Sigmoid colon (tissue), 7 donors: ENCODE measurements around the gene SUSD3. TPM values are rescaled to one million over a fixed set of nuclear protein-coding genes. Genes with fewer than 3 reads are reported as not detected.
A peak's percentile ranks its signal among the peaks of the same experiment; 100 is the strongest.

Source experiments
- DNase-seq: peaks from one replicate; pipeline ENCODE4 v3.0.0-alpha.2; 2019
- H3K27ac ChIP-seq, 4 donors: fragments of 200-600 bp; sonication (generic); one replicate each; pipeline ENCODE4 v1.5.1; 2016 to 2019; ENCODE audit warnings: mild to moderate bottlenecking in 1 of 4
- H3K27me3 ChIP-seq, 3 donors: fragments of 200-600 bp; sonication (generic); one replicate each; pipeline ENCODE4 v1.5.1; 2019; ENCODE audit warnings: mild to moderate bottlenecking in 1 of 3
- H3K36me3 ChIP-seq, 4 donors: fragments of 200-600 bp; sonication (generic); one replicate each; pipeline ENCODE4 v1.5.1; 2016 to 2019
- H3K4me1 ChIP-seq, 4 donors: fragments of 200-600 bp; sonication (generic); one replicate each; pipeline ENCODE4 v1.5.1; 2017 to 2019
- H3K4me3 ChIP-seq, 4 donors: fragments of 200-600 bp; sonication (generic); one replicate each; pipeline ENCODE4 v1.5.1; 2017 to 2019; ENCODE audit warnings: mild to moderate bottlenecking in 2 of 4, moderate library complexity in 1 of 4
- H3K9me3 ChIP-seq, 4 donors: fragments of 200-600 bp in 3 of 4; sonication (generic) in 3 of 4; one replicate each; pipeline versions ENCODE4 v1.5.1 to v1.6.1; 2013 to 2019
- EP300 ChIP-seq, 4 donors: sonication (generic); formaldehyde crosslinking; IDR thresholded peaks; one replicate each; pipeline ENCODE4 v1.6.1; 2017; ENCODE audit warnings: antibody characterized with exemption in 4 of 4
- POLR2A ChIP-seq, 2 donors: fragments of 450-650 bp; IDR thresholded peaks; one replicate each; pipeline ENCODE4 v1.6.1; 2016; ENCODE audit warnings: antibody characterized with exemption in 2 of 2, mild to moderate bottlenecking in 2 of 2, moderate library complexity in 2 of 2
- POLR2AphosphoS5 ChIP-seq, 4 donors: sonication (generic); formaldehyde crosslinking; IDR thresholded peaks; one replicate each; pipeline ENCODE4 v1.6.1; 2017; ENCODE audit warnings: antibody characterized with exemption in 4 of 4
- WGBS, 2 donors: extraction: QIAGEN DNeasy Blood & Tissue Kit; methylation state at CpG; one replicate each; pipeline ENCODE4 v1.1.7; 2013; 5-methylcytosine and 5-hydroxymethylcytosine counted together
- intact Hi-C: fragments of 100-400 bp; cut with DNase I; formaldehyde crosslinking; loops from one replicate; pipeline ENCODE4 v1.15.1; 2023
- polyA plus RNA-seq, 3 donors: library from polyadenylated mRNA; stranded (reverse); fragments of 200-250 nt; gene quantifications; one replicate each; pipeline ENCODE4 v1.2.3, GENCODE V29; 2013
- total RNA-seq, 4 donors: library from RNA; depleted of rRNA; stranded (reverse); fragments of >200 nt; gene quantifications; one replicate each; pipeline ENCODE4 v1.1.0, GENCODE V29; 2016
- TF ChIP-seq, protein P1 (sequence below), 4 experiments: fragments of 450-650 bp in 3 of 4; fragments of 200-600 bp in 1 of 4; IDR thresholded peaks; one replicate each; pipeline ENCODE4 v1.5.1; 2016 to 2019; ENCODE audit warnings: antibody characterized with exemption in 4 of 4, mild to moderate bottlenecking in 3 of 4, moderate library complexity in 2 of 4
- donor health status: healthy with polysubstance abuse.
- donor health status: Bipolar disorder and iron deficiency.
- donor health status: healthy.

Gene SUSD3
- total and polyA plus RNA-seq, 7 donors = 0.92 to 15.2 (median 4.7) TPM; not detected in 1

- TF ChIP-seq EP300 (IDR thresholded peaks at IDR 0.05) (no peak), POLR2A (IDR thresholded peaks at IDR 0.05) (no peak)
- TF ChIP-seq, protein P1, sequence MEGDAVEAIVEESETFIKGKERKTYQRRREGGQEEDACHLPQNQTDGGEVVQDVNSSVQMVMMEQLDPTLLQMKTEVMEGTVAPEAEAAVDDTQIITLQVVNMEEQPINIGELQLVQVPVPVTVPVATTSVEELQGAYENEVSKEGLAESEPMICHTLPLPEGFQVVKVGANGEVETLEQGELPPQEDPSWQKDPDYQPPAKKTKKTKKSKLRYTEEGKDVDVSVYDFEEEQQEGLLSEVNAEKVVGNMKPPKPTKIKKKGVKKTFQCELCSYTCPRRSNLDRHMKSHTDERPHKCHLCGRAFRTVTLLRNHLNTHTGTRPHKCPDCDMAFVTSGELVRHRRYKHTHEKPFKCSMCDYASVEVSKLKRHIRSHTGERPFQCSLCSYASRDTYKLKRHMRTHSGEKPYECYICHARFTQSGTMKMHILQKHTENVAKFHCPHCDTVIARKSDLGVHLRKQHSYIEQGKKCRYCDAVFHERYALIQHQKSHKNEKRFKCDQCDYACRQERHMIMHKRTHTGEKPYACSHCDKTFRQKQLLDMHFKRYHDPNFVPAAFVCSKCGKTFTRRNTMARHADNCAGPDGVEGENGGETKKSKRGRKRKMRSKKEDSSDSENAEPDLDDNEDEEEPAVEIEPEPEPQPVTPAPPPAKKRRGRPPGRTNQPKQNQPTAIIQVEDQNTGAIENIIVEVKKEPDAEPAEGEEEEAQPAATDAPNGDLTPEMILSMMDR (IDR thresholded peaks at IDR 0.05) = no peak
- WGBS, 2 donors = 93 to 96% methylated on average over 3 of the region's 3 CpGs
- intact Hi-C loops = no loop called here
- DNase-seq = no peak
- Histone ChIP-seq H3K9me3 (no peaks in the 10 kb centered on the region), H3K27me3 (no peaks in the 10 kb centered on the region), H3K27ac (no peak overlapping the region), H3K4me3 (no peak overlapping the region), H3K4me1 (peaks cover 0 to 14% (median 8%) of the 10 kb centered on the region in 4 donors), H3K36me3 (no peaks in the 10 kb centered on the region)
Measured at GRCh38 chr9:93066978-93067603, 8.6 kb downstream of the SUSD3 start.

DNA sequence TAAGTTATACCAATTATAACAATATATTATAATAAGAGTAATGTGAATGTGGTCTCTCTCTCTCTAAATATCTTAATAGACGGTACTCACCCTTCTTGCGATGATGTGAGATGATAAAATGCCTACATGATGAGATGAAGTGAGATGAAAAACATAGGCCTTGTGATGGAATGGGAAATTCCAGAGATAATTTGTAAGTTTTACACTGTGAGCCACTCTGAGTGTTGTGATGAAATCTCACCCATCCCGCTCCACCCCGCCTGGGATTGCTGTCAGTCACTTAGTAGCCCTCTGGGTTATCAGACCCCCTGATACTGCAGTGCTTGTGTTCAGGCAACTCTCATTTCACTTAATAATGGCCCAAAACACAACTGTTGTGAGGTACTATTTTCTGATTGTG is 10.5 kb downstream of the SUSD3 start:
- no peak for DNase-seq
- WGBS, 2 donors = 97 to 98% methylated on average over 4 of the region's 4 CpGs
- Histone ChIP-seq H3K27me3 (no peaks in the 10 kb centered on the region), H3K4me3 (no peak overlapping the region), H3K4me1 (peaks cover 0 to 32% (median 18%) of the 10 kb centered on the region in 4 donors), H3K27ac (no peak overlapping the region), H3K9me3 (no peaks in the 10 kb centered on the region), H3K36me3 (no peaks in the 10 kb centered on the region)
- TF ChIP-seq, protein P1 (IDR thresholded peaks at IDR 0.05) = no peak
- TF ChIP-seq EP300 (IDR thresholded peaks at IDR 0.05) = no peak
- intact Hi-C loops = no loop called here

GRCh38 chr9:93071464-93071863 is 13.0 kb downstream of the SUSD3 start:
- 63 to 84% methylated on average over 7 of the region's 7 CpGs for WGBS, 2 donors
- no peak for TF ChIP-seq POLR2A (IDR thresholded peaks at IDR 0.05)
- no peak for TF ChIP-seq EP300 (IDR thresholded peaks at IDR 0.05)
- TF ChIP-seq POLR2AphosphoS5 (IDR thresholded peaks at IDR 0.05) = no peak
- H3K36me3 ChIP-seq = no peaks in the 10 kb centered on the region
- H3K27ac ChIP-seq = peak overlapping the region in 3 of 4 donors; percentile 66 to 68 (median 68)
- no peak for DNase-seq
- intact Hi-C loops = no loop called here
- no peak overlapping the region for H3K4me3 ChIP-seq
- H3K27me3 ChIP-seq = no peaks in the 10 kb centered on the region
- H3K4me1 ChIP-seq = peaks cover 0 to 43% (median 18%) of the 10 kb centered on the region in 4 donors
- no peaks in the 10 kb centered on the region for H3K9me3 ChIP-seq

- H3K36me3 ChIP-seq = no peaks in the 10 kb centered on the region
- H3K4me1 ChIP-seq = peaks cover 0 to 43% (median 18%) of the 10 kb centered on the region in 4 donors
- peak; percentile 87 for DNase-seq
- no peak overlapping the region for H3K4me3 ChIP-seq
- 22 to 39% methylated on average over 5 of the region's 5 CpGs for WGBS, 2 donors
- H3K9me3 ChIP-seq = no peaks in the 10 kb centered on the region
- TF ChIP-seq POLR2A (IDR thresholded peaks at IDR 0.05) (no peak), EP300 (IDR thresholded peaks at IDR 0.05) (no peak), POLR2AphosphoS5 (IDR thresholded peaks at IDR 0.05) (peak in 3 of 4 donors; percentile 51 to 59 (median 53))
- no peaks in the 10 kb centered on the region for H3K27me3 ChIP-seq
- peak overlapping the region in 3 of 4 donors; percentile 66 to 68 (median 68) for H3K27ac ChIP-seq
- intact Hi-C loops = no loop called here
Measured at GRCh38 chr9:93072383-93072795, 13.9 kb downstream of the SUSD3 start.

DNA sequence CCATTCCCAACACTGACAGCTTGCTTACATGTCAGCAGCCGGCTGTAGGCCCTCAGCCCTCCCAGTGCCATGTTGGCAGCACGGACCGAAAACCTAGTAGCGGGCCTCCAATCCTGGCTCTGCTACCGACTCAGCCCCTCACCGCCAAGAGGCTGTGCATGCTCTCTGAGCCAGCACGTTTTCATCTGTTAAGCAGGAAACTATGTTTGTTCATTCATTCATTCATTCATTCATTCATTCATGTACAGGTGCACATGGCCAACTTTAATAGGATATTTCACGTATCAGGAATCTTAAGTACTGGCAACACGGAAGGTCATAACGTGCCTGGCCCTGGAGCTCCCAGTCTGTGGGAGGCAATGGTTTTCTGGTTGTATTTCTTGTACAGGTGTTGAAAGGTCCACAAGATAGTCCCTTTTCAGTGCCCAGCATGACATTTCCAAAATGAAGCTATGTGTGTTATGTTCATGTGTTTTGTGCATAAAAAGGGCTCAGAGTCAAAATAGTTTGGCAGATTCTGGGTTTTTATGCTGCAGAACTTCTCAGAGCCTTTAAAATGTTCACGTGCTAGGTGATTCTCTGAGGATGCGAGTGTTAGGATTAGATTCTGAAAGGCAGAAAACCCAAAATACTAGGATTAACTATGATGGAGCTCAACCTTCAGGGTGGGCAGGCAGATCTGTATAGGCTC is 17.7 kb downstream of the SUSD3 start:
- Histone ChIP-seq H3K4me1 (peaks cover 0 to 37% (median 16%) of the 10 kb centered on the region in 4 donors), H3K9me3 (no peaks in the 10 kb centered on the region), H3K27me3 (no peaks in the 10 kb centered on the region), H3K36me3 (no peaks in the 10 kb centered on the region), H3K27ac (no peak overlapping the region), H3K4me3 (no peak overlapping the region)
- intact Hi-C loops = no loop called here
- no peak for TF ChIP-seq EP300 (IDR thresholded peaks at IDR 0.05)
- TF ChIP-seq, protein P1 (IDR thresholded peaks at IDR 0.05) = no peak
- no peak for TF ChIP-seq POLR2AphosphoS5 (IDR thresholded peaks at IDR 0.05)
- TF ChIP-seq POLR2A (IDR thresholded peaks at IDR 0.05) = no peak
- WGBS, 2 donors = 91 to 95% methylated on average over 12 of the region's 12 CpGs
- DNase-seq = no peak
